Right atrium auricular region (tissue), 2 donors: ENCODE measurements around the gene OGFRL1. TPM values are rescaled to one million over a fixed set of nuclear protein-coding genes. Genes with fewer than 3 reads are reported as not detected.

Experiments used
- DNase-seq: peaks from one replicate; pipeline ENCODE4 v3.0.0-alpha.2; 2019; ENCODE audit warnings: low spot score
- H3K27ac ChIP-seq, 2 donors: fragments of 200-600 bp; sonication (generic); 1 replicate in 1 of 2; 2 replicates in 1 of 2; pipeline ENCODE4 v1.5.1; 2016 to 2019
- H3K27me3 ChIP-seq, 2 donors: fragments of 200-600 bp; sonication (generic); one replicate each; pipeline versions ENCODE4 v1.5.1 to v1.6.0; 2017 to 2019
- H3K36me3 ChIP-seq: fragments of 200-600 bp; sonication (generic); one replicate; pipeline ENCODE4 v1.5.1; 2016
- H3K4me1 ChIP-seq, 2 donors: fragments of 200-600 bp; sonication (generic); one replicate each; pipeline versions ENCODE4 v1.5.1 to v1.6.0; 2017 to 2019
- H3K4me3 ChIP-seq, 2 donors: fragments of 200-600 bp; sonication (generic); 1 replicate in 1 of 2; 2 replicates in 1 of 2; pipeline ENCODE4 v1.5.1; 2017 to 2019; ENCODE audit warnings: mild to moderate bottlenecking in 1 of 2, moderate library complexity in 1 of 2
- H3K9me3 ChIP-seq, 2 donors: fragments of 200-600 bp; sonication (generic); one replicate each; pipeline ENCODE4 v1.5.1; 2019
- CTCF ChIP-seq, 2 donors: fragments of 200-600 bp; sonication (generic); IDR thresholded peaks; one replicate each; pipeline ENCODE4 v1.5.1; 2019; ENCODE audit warnings: antibody characterized with exemption in 2 of 2
- total RNA-seq, 2 donors: library from RNA; depleted of rRNA; stranded (reverse); fragments of >200 nt; gene quantifications; one replicate each; pipeline ENCODE4 v1.1.0, GENCODE V29; 2016

OGFRL1 gene
- total RNA-seq, 2 donors from 2014 or later, result 12.0 to 15.1 TPM

GRCh38 chr6:71248878-71249544 lies 39.6 kb upstream of the OGFRL1 start:
- DNase-seq, result no peak
- Histone ChIP-seq H3K4me3 (no peak overlapping the region), H3K27me3 (no peaks in the 10 kb centered on the region), H3K9me3 (no peaks in the 10 kb centered on the region), H3K27ac (peak overlapping the region; percentile 37 to 73), H3K36me3 (no peaks in the 10 kb centered on the region), H3K4me1 (peaks cover 0 to 23% of the 10 kb centered on the region in 2 donors)
- no peak for TF ChIP-seq CTCF (IDR thresholded peaks at IDR 0.05)

- no peak for DNase-seq
- H3K4me3 ChIP-seq, result no peak overlapping the region
- H3K27ac ChIP-seq, result peak overlapping the region; percentile 37 to 73
- TF ChIP-seq CTCF (IDR thresholded peaks at IDR 0.05), result no peak
- H3K9me3 ChIP-seq, result no peaks in the 10 kb centered on the region
- peaks cover 0 to 31% of the 10 kb centered on the region in 2 donors for H3K4me1 ChIP-seq
- no peaks in the 10 kb centered on the region for H3K36me3 ChIP-seq
- H3K27me3 ChIP-seq, result no peaks in the 10 kb centered on the region
Measured at GRCh38 chr6:71250099-71250602, 38.5 kb upstream of the OGFRL1 start.

GRCh38 chr6:71252410-71252809 lies 36.2 kb upstream of the OGFRL1 start:
- Histone ChIP-seq H3K4me3 (no peak overlapping the region), H3K4me1 (peaks cover 0 to 31% of the 10 kb centered on the region in 2 donors), H3K9me3 (no peaks in the 10 kb centered on the region), H3K27ac (no peak overlapping the region), H3K36me3 (no peaks in the 10 kb centered on the region), H3K27me3 (no peaks in the 10 kb centered on the region)
- no peak for DNase-seq
- TF ChIP-seq CTCF (IDR thresholded peaks at IDR 0.05), result no peak

- H3K36me3 ChIP-seq, result no peaks in the 10 kb centered on the region
- no peaks in the 10 kb centered on the region for H3K9me3 ChIP-seq
- no peak overlapping the region for H3K4me3 ChIP-seq
- no peaks in the 10 kb centered on the region for H3K27me3 ChIP-seq
- peaks cover 0 to 31% of the 10 kb centered on the region in 2 donors for H3K4me1 ChIP-seq
- DNase-seq, result no peak
- no peak overlapping the region for H3K27ac ChIP-seq
- no peak for TF ChIP-seq CTCF (IDR thresholded peaks at IDR 0.05)
Measured at GRCh38 chr6:71252960-71253359, 35.7 kb upstream of the OGFRL1 start.

- H3K36me3 ChIP-seq, result no peaks in the 10 kb centered on the region
- H3K4me1 ChIP-seq, result peaks cover 0 to 31% of the 10 kb centered on the region in 2 donors
- no peaks in the 10 kb centered on the region for H3K27me3 ChIP-seq
- no peaks in the 10 kb centered on the region for H3K9me3 ChIP-seq
- H3K4me3 ChIP-seq, result no peak overlapping the region
- DNase-seq, result no peak
- peak overlapping the region in 1 of 2 donors; percentile 3 for H3K27ac ChIP-seq
- no peak for TF ChIP-seq CTCF (IDR thresholded peaks at IDR 0.05)
Measured at GRCh38 chr6:71254323-71254722, 34.3 kb upstream of the OGFRL1 start.
